IMR-90 (cell line): Measurements from ENCODE around the gene C19orf85. TPM values are rescaled to one million over a fixed set of nuclear protein-coding genes. Genes with fewer than 3 reads are reported as not detected.

Experiments used
- ATAC-seq: fragments of 200-7000 bp; cut with Tn5 transposase; 2 replicates; pipeline ENCODE4 v1.9.1; 2020; ENCODE audit warnings: low read depth, mild to moderate bottlenecking, moderate library complexity
- BruUV-seq: library from RNA; stranded (reverse); fragments of 400-500 nt; replicated peaks from 2 replicates; lab custom pipeline; 2021; lab: Mats Ljungman, UMichigan
- CTCF ChIA-PET: fragments of 300-600 bp; formaldehyde crosslinking; extraction: SDS; loops from one replicate; lab custom pipeline; 2021; ENCODE audit warnings: antibody characterized with exemption; lab: Yijun Ruan, JAX
- POLR2A ChIA-PET: fragments of 300-600 bp; sonication (Branson Sonifier 250); formaldehyde crosslinking; loops from one replicate; lab custom pipeline; 2022; ENCODE audit warnings: antibody characterized with exemption; ENCODE audit not compliant: unreplicated experiment; lab: Charles Lee
- DNase-seq: peaks from one replicate; pipeline ENCODE4 v3.0.0; 2013
- H2AFZ ChIP-seq: replicated peaks from 2 replicates; pipeline ENCODE3; 2013; ENCODE audit warnings: low read length, mild to moderate bottlenecking; ENCODE audit not compliant: poor library complexity
- H2AK5ac ChIP-seq: 2 replicates; pipeline ENCODE4 v1.6.1; 2013; ENCODE audit warnings: low read depth, low read length, inconsistent platforms
- H2AK9ac ChIP-seq: replicated peaks from 2 replicates; pipeline ENCODE3; 2013; ENCODE audit warnings: mild to moderate bottlenecking, low read depth, low read length, moderate library complexity; ENCODE audit not compliant: poor library complexity
- H2BK120ac ChIP-seq: 2 replicates; pipeline ENCODE4 v1.6.1; 2013; ENCODE audit warnings: low read depth, low read length, inconsistent platforms
- H2BK15ac ChIP-seq: 3 replicates; pipeline ENCODE4 v1.6.1; 2013; ENCODE audit warnings: low read depth, low read length, inconsistent platforms
- H2BK20ac ChIP-seq: 2 replicates; pipeline ENCODE4 v1.6.1; 2013; ENCODE audit warnings: low read depth, mild to moderate bottlenecking, inconsistent platforms, low read length, moderate library complexity
- H2BK5ac ChIP-seq: 2 replicates; pipeline ENCODE4 v1.6.1; 2013; ENCODE audit warnings: mild to moderate bottlenecking, low read depth, low read length, inconsistent platforms; ENCODE audit not compliant: poor library complexity, severe bottlenecking
- H3K14ac ChIP-seq: replicated peaks from 2 replicates; pipeline ENCODE4 v1.6.1; 2013; ENCODE audit warnings: low read depth, low read length, inconsistent platforms
- H3K18ac ChIP-seq: 2 replicates; pipeline ENCODE4 v1.6.1; 2013; ENCODE audit warnings: low read depth, low read length, control low read depth
- H3K23ac ChIP-seq: 2 replicates; pipeline ENCODE4 v1.6.1; 2013; ENCODE audit warnings: low read depth, low read length, inconsistent platforms
- H3K27ac ChIP-seq: 2 replicates; pipeline ENCODE4 v1.5.1; 2013; ENCODE audit warnings: mild to moderate bottlenecking, control low read depth, low read length; ENCODE audit not compliant: insufficient read depth
- H3K27me3 ChIP-seq: 2 replicates; pipeline ENCODE4 v1.6.1; 2013; ENCODE audit warnings: low read length; ENCODE audit not compliant: control insufficient read depth, insufficient read depth
- H3K36me3 ChIP-seq: 2 replicates; pipeline ENCODE4 v1.6.1; 2013; ENCODE audit warnings: low read length, mixed read lengths; ENCODE audit not compliant: control insufficient read depth, insufficient read depth
- H3K4ac ChIP-seq: 2 replicates; pipeline ENCODE4 v1.6.1; 2013; ENCODE audit warnings: low read depth, low read length, inconsistent platforms
- H3K4me1 ChIP-seq: 2 replicates; pipeline ENCODE4 v1.6.1; 2013; ENCODE audit warnings: low read length, mixed read lengths; ENCODE audit not compliant: control insufficient read depth, insufficient read depth
- H3K4me2 ChIP-seq: 2 replicates; pipeline ENCODE4 v1.6.1; 2013; ENCODE audit warnings: low read depth, mild to moderate bottlenecking, control low read depth, low read length, moderate library complexity
- H3K4me3 ChIP-seq: 2 replicates; pipeline ENCODE4 v1.5.1; 2013; ENCODE audit warnings: low read depth, mild to moderate bottlenecking, control low read depth, low read length, moderate library complexity; ENCODE audit not compliant: insufficient read depth
- H3K56ac ChIP-seq: 2 replicates; pipeline ENCODE4 v1.6.1; 2013; ENCODE audit warnings: low read length, inconsistent platforms; ENCODE audit not compliant: insufficient read depth; ENCODE audit errors: extremely low read depth
- H3K79me1 ChIP-seq, 2 experiments: 2 replicates each; pipeline ENCODE4 v1.6.1; 2013; ENCODE audit warnings: low read length in 2 of 2, inconsistent platforms in 1 of 2, low read depth in 1 of 2
- H3K9ac ChIP-seq: 2 replicates; pipeline ENCODE4 v1.6.1; 2013; ENCODE audit warnings: low read depth, low read length, control low read depth
- H3K9me1 ChIP-seq: 2 replicates; pipeline ENCODE4 v1.6.1; 2013; ENCODE audit warnings: low read length, inconsistent platforms; ENCODE audit not compliant: insufficient read depth
- H3K9me3 ChIP-seq: 2 replicates; pipeline ENCODE4 v1.6.1; 2013; ENCODE audit warnings: low read length; ENCODE audit not compliant: control insufficient read depth, insufficient read depth
- H4K20me1 ChIP-seq: 2 replicates; pipeline ENCODE4 v1.6.1; 2013; ENCODE audit warnings: low read length, inconsistent platforms; ENCODE audit not compliant: insufficient read depth
- H4K5ac ChIP-seq: 2 replicates; pipeline ENCODE4 v1.6.1; 2013; ENCODE audit warnings: mild to moderate bottlenecking, low read depth, low read length, control low read depth
- H4K8ac ChIP-seq, 2 experiments: 2 replicates each; pipeline ENCODE4 v1.6.1; 2013; ENCODE audit warnings: low read depth in 2 of 2, low read length in 2 of 2, control low read depth in 1 of 2, inconsistent platforms in 1 of 2
- H4K91ac ChIP-seq: 2 replicates; pipeline ENCODE4 v1.6.1; 2013; ENCODE audit warnings: low read depth, low read length, inconsistent platforms; ENCODE audit not compliant: insufficient read depth
- BHLHE40 ChIP-seq: fragments of 150-350 bp; IDR thresholded peaks from 2 replicates; pipeline ENCODE4 v1.6.1; 2016; ENCODE audit warnings: mild to moderate bottlenecking, low read depth, low read length
- CEBPB ChIP-seq: IDR thresholded peaks from 2 replicates; pipeline ENCODE4 v1.6.1; 2012; ENCODE audit warnings: low read depth, low read length, improper control_type of control experiment
- CHD1 ChIP-seq: IDR thresholded peaks from 2 replicates; pipeline ENCODE4 v1.6.1; 2012; ENCODE audit warnings: low read depth, low read length, improper control_type of control experiment
- FOS ChIP-seq: fragments of 150-350 bp; IDR thresholded peaks from 2 replicates; pipeline ENCODE4 v1.6.1; 2016; ENCODE audit warnings: low read depth, low read length
- MAFK ChIP-seq: IDR thresholded peaks from 2 replicates; pipeline ENCODE4 v1.6.1; 2012; ENCODE audit warnings: low read depth, low read length, improper control_type of control experiment
- MAZ ChIP-seq: IDR thresholded peaks from 2 replicates; pipeline ENCODE4 v1.6.1; 2012; ENCODE audit warnings: low read depth, mild to moderate bottlenecking, low read length, improper control_type of control experiment, moderate library complexity, borderline replicate concordance
- MXI1 ChIP-seq: IDR thresholded peaks from 2 replicates; pipeline ENCODE4 v1.6.1; 2012; ENCODE audit warnings: low read depth, mild to moderate bottlenecking, low read length, moderate library complexity, borderline replicate concordance
- NFE2L2 ChIP-seq: fragments of 150-350 bp; IDR thresholded peaks from 2 replicates; pipeline ENCODE4 v1.6.1; 2016; ENCODE audit warnings: low read depth, mild to moderate bottlenecking, low read length
- POLR2A ChIP-seq: IDR thresholded peaks from 2 replicates; pipeline ENCODE4 v1.6.1; 2012; ENCODE audit warnings: mild to moderate bottlenecking, low read depth, low read length
- RAD21 ChIP-seq: IDR thresholded peaks from 2 replicates; pipeline ENCODE4 v1.6.1; 2012; ENCODE audit warnings: low read length, improper control_type of control experiment
- RCOR1 ChIP-seq: IDR thresholded peaks from 2 replicates; pipeline ENCODE4 v1.6.1; 2012; ENCODE audit warnings: mild to moderate bottlenecking, low read length, improper control_type of control experiment; ENCODE audit not compliant: insufficient replicate concordance
- RFX5 ChIP-seq: IDR thresholded peaks from 2 replicates; pipeline ENCODE4 v1.8.0; 2012; ENCODE audit warnings: low read depth, mild to moderate bottlenecking, low read length, moderate library complexity
- SMC3 ChIP-seq: fragments of 150-350 bp; IDR thresholded peaks from 2 replicates; pipeline ENCODE4 v1.6.1; 2016; ENCODE audit warnings: low read depth, mild to moderate bottlenecking, antibody characterized with exemption, low read length, moderate library complexity
- WGBS, 2 experiments: methylation state at CpG; one replicate each; pipeline versions ENCODE4 v1.1.5 to v1.1.7; 2013; ENCODE audit warnings: missing lambda C conversion rate in 2 of 2; ENCODE audit not compliant: insufficient read length in 1 of 2; ENCODE audit errors: extremely low coverage in 2 of 2; 5-methylcytosine and 5-hydroxymethylcytosine counted together
- dilution Hi-C: fragments of 300-500 bp; cut with HindIII; formaldehyde crosslinking; loops from one replicate; pipeline ENCODE4 v1.14.3; 2018; ENCODE audit warnings: low sequenced_read_pairs; ENCODE audit not compliant: unreplicated experiment
- in situ Hi-C: fragments of 300-500 bp; cut with MboI; formaldehyde crosslinking; loops from 3 replicates; pipeline ENCODE4 v1.14.3; 2019; ENCODE audit warnings: low sequenced_read_pairs, inconsistent platforms, mixed read lengths
- intact Hi-C: fragments of 100-400 bp; cut with micrococcal nuclease; formaldehyde crosslinking; loops from 2 replicates; pipeline ENCODE4 v1.10.0; 2022
- polyA plus RNA-seq, 3 experiments: library from polyadenylated mRNA; depleted of rRNA; stranded (reverse); fragments of >200 nt; gene quantifications; 2 replicates each; pipeline ENCODE4 v1.2.3, GENCODE V29; 2012; ENCODE audit warnings: low replicate concordance in 1 of 3
- total RNA-seq: library from RNA; depleted of rRNA; stranded (reverse); fragments of >200 nt; gene quantifications from 2 replicates; pipeline ENCODE4 v1.2.3, GENCODE V29; 2012
- TF ChIP-seq, protein P1 (sequence below): fragments of 150-350 bp; IDR thresholded peaks from 2 replicates; pipeline ENCODE4 v1.6.1; 2017; ENCODE audit warnings: mild to moderate bottlenecking, antibody characterized with exemption, low read length, low read depth
- TF ChIP-seq, protein P2 (sequence below): conservative IDR thresholded peaks from 2 replicates; pipeline ENCODE4 v1.5.1; 2012; ENCODE audit warnings: mild to moderate bottlenecking, low read depth, low read length, improper control_type of control experiment
- TF ChIP-seq, protein P3 (sequence below): fragments of 150-350 bp; IDR thresholded peaks from 2 replicates; pipeline ENCODE4 v1.6.1; 2016; ENCODE audit warnings: low read depth, mild to moderate bottlenecking, low read length, moderate library complexity, borderline replicate concordance

C19orf85 gene
- total and polyA plus RNA-seq, 2 of the 4 experiments (the other 2 are of a cell fraction) = not detected

DNA sequence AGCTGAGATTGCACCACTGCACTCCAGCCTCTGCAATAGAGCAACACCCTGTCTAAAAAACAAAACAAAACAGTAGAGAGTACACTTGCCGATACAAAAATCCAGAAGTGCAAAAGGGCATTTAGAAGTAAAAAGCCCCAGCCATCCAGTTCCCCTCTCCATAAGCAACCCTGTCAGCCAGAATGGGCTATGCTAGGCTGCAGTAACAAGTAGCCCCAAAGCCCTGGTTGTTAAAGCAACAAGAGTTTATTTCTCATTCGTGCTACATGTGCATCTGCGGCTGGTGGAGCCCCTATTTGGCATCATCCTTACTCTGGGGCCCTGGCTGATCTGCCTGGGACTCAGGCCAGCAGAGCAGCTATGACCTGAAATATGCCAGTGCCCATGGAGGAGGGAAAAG, 40.0 kb downstream of the C19orf85 start:
- H3K27me3 ChIP-seq = peaks cover 21% of the 10 kb centered on the region
- H3K9ac ChIP-seq = no peak overlapping the region
- dilution Hi-C loops = no loop called here
- DNase-seq (no peak), ATAC-seq (no peak)
- H3K9me1 ChIP-seq = 0 out of 2 replicates have a peak, but pooled peaks cover 4% of the 10 kb centered on the region
- H3K23ac ChIP-seq = no peak overlapping the region
- H2BK15ac ChIP-seq = no peak overlapping the region
- TF ChIP-seq RAD21 (no peak), SMC3 (no peak), BHLHE40 (no peak), MAFK (no peak), RFX5 (no peak), MXI1 (no peak), RCOR1 (no peak), CEBPB (no peak), NFE2L2 (no peak), CHD1 (no peak), POLR2A (no peak), MAZ (no peak), FOS (no peak)
- TF ChIP-seq, protein P1, sequence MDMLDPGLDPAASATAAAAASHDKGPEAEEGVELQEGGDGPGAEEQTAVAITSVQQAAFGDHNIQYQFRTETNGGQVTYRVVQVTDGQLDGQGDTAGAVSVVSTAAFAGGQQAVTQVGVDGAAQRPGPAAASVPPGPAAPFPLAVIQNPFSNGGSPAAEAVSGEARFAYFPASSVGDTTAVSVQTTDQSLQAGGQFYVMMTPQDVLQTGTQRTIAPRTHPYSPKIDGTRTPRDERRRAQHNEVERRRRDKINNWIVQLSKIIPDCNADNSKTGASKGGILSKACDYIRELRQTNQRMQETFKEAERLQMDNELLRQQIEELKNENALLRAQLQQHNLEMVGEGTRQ = no peak
- TF ChIP-seq, protein P2, sequence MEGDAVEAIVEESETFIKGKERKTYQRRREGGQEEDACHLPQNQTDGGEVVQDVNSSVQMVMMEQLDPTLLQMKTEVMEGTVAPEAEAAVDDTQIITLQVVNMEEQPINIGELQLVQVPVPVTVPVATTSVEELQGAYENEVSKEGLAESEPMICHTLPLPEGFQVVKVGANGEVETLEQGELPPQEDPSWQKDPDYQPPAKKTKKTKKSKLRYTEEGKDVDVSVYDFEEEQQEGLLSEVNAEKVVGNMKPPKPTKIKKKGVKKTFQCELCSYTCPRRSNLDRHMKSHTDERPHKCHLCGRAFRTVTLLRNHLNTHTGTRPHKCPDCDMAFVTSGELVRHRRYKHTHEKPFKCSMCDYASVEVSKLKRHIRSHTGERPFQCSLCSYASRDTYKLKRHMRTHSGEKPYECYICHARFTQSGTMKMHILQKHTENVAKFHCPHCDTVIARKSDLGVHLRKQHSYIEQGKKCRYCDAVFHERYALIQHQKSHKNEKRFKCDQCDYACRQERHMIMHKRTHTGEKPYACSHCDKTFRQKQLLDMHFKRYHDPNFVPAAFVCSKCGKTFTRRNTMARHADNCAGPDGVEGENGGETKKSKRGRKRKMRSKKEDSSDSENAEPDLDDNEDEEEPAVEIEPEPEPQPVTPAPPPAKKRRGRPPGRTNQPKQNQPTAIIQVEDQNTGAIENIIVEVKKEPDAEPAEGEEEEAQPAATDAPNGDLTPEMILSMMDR = no peak
- TF ChIP-seq, protein P3, sequence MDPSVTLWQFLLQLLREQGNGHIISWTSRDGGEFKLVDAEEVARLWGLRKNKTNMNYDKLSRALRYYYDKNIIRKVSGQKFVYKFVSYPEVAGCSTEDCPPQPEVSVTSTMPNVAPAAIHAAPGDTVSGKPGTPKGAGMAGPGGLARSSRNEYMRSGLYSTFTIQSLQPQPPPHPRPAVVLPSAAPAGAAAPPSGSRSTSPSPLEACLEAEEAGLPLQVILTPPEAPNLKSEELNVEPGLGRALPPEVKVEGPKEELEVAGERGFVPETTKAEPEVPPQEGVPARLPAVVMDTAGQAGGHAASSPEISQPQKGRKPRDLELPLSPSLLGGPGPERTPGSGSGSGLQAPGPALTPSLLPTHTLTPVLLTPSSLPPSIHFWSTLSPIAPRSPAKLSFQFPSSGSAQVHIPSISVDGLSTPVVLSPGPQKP = no peak
- no peaks in the 10 kb centered on the region for H4K20me1 ChIP-seq
- no peaks in the 10 kb centered on the region for H3K4me1 ChIP-seq
- H3K18ac ChIP-seq = no peak overlapping the region
- H3K4me3 ChIP-seq = no peak overlapping the region
- H3K14ac ChIP-seq = no peak overlapping the region
- no CpG with 5 or more reads among the region's 3 CpGs for WGBS, 2 experiments
- H2AK5ac ChIP-seq = no peak overlapping the region
- no peak overlapping the region for H3K4ac ChIP-seq
- H3K36me3 ChIP-seq = no peaks in the 10 kb centered on the region
- H3K79me1 ChIP-seq = no peaks in the 10 kb centered on the region
- no peak overlapping the region for H2BK20ac ChIP-seq
- H3K9me3 ChIP-seq = no peaks in the 10 kb centered on the region
- no peak overlapping the region for H2BK5ac ChIP-seq
- no peak overlapping the region for H3K56ac ChIP-seq
- no peak overlapping the region for H2BK120ac ChIP-seq
- no peak overlapping the region for H4K8ac ChIP-seq
- no peak overlapping the region for H4K5ac ChIP-seq
- H3K4me2 ChIP-seq = no peak overlapping the region
- ChIA-PET CTCF (no interaction called here), POLR2A (no interaction called here)
- H3K27ac ChIP-seq = no peak overlapping the region
- H2AK9ac ChIP-seq = no peak overlapping the region
- intact Hi-C loops = no loop called here
- no peak overlapping the region for H2AFZ ChIP-seq
- no TSS peak for BruUV-seq
- no peak overlapping the region for H4K91ac ChIP-seq
- in situ Hi-C loops = no loop called here
